ENCODE results near the gene EBF3.
A peak's percentile ranks its signal among the peaks of the same experiment; 100 is the strongest.

Gene EBF3

DNA sequence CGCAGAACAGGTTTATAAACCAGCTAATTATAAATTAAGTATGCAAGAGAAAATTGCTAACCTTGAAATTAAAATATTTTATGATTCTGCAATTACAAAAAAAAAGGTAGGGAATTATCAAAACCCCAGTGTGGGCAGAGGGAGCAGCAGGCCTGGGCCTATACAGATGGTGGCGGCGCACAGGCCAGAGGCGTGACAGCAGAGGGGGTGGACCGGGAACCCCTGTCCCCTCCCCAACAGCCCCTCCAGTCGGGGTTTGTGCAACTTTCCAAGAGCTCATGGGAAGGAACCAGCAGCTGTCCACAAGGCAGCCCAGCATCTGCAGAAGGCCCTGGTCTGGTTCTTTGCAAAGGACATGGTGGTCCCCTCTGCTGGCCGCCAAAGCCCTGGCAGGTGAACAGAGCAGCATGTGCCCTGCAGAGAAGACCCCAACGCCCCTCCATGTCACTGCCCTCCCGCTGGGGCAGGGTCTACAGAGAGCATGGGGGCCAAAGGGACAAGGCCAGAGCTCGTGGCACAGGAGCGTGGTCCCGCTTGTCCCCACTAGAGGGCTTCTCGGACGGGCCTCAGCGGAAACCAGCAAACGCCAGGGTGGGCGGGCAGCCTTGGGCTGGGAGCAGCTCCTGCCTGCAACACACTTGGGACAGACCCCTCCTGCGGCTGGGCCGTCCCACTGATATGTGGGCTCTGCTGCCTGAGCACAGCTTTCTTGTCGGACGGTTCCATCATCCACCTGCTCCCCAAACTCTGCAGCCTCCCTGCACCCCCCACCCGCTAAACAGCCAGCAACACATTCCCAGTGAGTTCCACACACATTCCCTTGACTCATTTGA is 75.1 kb downstream of the EBF3 start:
- DNase-seq: peak; percentile 61 to 65

DNA sequence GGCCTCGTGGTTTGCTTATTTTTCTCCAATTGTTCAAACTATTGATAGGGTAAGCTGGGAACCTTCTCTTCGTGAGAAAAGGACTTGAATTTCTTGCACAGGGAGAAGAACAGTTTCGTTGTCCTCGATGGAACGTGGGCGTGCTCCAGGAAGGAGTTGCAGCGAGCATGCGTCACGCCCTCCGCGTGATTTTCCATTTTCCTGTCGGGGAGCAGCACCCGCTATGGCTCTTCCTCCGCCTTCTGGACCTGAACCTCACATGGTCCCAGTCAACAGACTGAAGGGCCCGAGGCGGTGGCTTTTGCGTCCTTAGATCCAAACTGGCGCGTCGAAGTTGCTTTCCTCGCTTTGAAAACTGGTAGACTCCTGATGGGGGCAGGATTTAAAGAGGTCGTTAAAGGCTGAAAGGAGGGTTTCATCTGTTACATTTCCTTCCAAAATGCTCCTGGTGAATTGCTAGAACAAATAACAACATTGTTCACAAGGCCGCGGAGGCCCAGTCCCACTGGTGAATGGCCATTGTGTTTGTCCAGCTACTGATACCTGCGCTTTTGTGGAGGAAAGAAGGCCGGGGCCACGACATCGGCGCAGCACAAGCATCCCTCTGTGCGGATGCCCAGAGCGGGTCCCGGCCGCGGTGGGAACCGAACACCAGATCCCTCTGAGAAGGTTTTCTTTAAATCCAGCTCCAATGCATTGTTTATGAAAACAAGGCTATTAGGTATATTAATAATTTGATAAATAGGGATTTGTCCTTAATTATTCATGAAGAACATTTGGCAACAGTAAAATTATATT is 75.9 kb downstream of the EBF3 start:
- DNase-seq: no peak

DNA sequence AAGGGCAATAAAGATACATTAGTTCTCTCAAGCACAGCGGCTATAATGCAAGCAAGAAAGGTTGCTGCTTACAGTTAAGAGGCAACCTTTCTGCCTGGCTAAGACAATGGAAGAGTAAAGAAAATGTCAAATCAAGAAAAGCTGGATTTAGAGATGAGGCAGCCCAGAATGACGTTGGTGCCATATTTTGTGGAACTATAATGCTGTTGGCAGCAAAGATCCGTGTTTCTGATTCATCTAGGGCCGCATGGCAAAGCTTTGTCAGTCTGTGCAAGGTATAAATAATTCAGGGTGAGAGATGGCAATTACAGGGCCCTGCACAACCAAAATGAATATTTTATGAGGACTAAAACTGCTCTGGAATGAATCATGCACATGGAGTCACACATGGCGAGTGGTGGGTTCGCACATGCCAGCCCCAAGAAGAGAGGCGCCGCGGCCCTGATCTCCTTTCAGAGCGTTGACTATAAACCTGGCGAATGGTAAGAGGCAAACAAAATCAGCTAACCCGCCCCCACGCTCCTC is 76.6 kb downstream of the EBF3 start:
- no peak for DNase-seq

DNA sequence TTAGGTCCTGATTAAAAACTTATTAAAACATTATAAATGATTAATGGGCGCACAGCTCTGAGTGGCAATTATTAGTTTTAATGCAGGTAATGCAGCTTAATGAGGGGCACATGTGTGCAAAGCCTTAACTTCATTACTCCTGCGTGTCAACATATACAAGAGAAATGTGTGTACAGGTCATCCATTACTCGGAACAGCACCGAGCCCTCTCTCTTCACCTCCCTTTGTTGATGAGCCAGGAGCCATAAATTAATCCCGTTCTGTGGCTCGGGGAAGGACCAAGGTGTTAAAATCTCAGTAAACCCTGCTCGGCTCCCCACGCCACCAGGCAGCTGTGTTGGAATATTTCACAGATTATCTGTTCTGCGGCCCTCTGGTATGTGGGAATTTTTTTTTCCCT is 77.8 kb downstream of the EBF3 start:
- DNase-seq: no peak

DNA sequence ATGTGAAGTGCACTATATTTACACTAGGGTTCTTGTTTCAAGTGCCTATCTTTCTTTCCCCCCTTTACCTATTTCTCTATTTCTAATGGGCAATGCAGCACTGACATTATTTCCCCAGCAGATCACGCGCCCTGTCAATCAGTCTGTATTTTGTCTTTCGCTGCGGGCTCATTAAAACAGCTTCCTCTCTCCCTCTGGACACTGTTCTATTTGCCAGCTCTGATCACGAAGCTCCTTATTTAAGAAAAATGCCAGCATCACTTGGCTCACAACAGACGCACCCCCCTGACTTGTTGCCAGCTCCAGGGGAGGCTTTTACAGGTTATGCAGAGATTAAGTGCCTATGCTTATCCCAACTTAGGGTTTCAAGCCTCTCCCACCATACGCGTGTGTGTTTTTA is 78.5 kb downstream of the EBF3 start:
- DNase-seq: no peak

DNA sequence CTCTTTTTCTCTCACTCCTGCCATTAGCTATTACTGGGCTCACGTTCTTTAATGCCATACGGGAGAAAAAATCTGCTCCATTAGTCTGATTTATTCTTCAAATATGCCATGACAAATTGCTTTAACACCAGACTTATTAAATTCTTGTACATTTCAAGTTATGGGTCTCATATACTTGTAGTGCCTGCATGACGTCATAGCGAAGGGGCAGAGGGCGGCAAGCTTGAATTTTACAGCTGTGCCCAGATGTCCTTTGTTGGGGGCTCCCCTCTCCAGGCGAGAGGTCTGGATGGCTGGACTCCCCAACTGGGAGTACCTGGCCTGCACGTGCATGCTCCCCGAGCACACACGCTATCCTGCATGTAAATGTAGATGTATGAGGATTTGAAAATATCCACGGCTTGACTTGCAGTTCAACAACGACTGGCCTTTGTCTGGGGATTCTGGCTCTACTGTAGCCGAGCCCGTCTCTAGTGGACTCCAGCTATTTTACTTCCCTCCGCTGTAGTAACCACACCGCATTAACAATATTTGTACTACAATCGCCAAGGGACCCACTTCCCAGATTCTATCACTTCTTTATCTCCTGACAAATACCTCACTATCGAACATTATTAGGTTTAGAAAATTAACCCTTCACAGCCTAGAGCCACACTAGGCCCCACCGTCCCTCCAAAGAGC is 79.5 kb downstream of the EBF3 start:
- DNase-seq: no peak

DNA sequence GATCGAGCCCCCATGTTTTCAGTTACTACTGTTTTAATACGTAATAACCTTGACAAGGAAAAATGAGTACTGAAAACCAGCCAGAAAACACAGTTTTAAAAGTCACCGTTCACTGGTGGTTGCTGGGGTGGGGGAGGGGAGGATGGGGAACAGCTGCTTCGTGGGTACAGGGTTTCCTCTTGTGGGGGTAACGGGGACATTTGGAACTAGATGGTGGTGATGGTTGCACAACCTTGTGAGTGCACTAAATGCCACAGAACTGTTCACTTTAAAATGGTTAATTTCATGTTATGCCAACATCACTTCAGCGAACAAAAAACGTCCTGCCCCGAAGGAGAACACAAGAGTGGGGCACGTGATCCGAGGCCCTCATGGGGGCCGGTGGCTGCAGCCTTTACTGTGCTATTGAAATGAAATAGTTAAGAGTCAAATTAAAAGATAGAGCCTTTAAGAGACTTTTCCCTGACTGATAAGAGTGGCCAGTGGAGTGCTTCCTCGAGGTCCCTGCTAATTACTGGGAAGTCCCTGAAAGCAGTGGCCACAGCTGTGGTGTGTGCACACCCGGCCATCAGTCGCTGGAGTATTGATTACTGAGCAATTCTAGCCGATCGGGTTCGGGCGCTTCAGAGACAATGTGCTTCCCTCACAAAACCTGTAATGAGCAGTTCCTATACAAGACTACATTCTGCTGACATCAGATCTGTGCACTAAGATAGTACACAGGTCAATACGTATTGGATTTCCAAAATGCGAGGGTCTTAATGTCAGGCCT is 80.3 kb downstream of the EBF3 start:
- DNase-seq: no peak

DNA sequence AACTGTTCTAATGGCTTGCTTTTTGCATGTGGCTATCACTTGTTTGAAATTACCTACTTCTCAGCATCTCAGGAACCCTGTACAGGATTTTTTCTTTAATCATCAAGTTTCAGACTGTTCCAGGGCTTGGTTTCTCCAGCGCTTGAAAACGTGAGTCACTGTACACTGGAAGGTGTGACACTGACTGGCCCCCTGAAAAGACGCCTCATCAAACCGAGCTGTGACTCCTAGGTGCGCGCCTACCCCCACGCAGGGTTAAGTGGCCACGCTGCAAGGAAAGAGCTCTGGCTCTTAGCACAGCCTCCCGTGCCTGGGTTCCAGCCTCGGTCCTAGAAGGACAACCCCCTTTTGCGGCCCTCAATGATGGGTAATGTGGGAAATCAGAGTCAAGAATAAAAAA is 81.0 kb downstream of the EBF3 start:
- DNase-seq: no peak

DNA sequence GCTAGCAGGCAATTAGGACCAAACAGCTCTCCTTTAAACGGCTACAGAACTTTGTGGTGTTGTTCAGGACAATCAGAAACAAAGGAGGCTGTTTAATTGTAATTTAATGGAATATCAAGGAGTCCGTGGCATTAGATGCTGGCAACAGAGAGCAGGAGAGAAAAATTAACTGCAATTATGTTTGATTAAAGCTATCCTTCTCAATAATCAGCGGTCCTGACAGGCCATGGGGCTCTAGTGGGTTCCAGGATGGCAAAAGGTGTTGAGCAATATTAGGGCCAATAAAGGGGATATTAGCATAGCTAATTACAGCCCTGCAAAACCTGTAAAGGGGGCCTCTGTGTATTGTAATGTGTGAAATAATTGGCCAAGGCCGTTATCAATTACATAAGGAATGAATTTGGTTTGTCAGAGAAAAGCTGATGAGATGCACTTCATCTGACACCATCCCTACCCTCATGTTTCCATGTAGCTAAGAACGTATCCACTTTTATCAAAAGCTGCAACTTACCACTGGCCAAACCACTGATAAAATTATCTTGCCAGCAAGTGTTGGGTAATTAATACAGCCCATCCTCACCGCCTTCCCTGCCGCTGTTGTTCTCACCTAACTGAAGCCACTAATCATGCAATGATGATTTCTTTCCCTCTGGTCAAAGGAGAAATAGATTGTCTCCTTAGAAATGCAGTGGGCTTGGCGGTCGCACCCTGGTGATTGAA is 81.6 kb downstream of the EBF3 start:
- no peak for DNase-seq

DNA sequence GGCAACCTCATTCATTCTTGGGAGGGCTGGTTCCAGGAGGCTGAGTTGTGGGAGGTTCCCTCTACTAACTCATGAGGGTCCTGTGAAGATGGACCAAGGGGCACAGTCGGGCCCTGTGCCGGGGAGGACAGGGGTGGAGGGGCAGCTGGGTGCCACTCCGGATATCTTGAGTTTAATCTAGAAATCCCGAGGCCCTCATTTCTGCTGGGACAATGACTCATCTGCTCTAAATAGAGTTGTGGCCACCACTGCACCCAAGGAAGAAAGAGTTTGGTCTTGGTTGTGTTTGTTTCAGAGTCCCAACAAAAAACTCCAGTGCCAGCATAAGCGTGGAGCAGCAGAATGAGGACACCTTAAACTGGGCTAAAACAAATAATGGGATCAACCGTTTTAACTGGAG is 82.4 kb downstream of the EBF3 start:
- DNase-seq: no peak

DNA sequence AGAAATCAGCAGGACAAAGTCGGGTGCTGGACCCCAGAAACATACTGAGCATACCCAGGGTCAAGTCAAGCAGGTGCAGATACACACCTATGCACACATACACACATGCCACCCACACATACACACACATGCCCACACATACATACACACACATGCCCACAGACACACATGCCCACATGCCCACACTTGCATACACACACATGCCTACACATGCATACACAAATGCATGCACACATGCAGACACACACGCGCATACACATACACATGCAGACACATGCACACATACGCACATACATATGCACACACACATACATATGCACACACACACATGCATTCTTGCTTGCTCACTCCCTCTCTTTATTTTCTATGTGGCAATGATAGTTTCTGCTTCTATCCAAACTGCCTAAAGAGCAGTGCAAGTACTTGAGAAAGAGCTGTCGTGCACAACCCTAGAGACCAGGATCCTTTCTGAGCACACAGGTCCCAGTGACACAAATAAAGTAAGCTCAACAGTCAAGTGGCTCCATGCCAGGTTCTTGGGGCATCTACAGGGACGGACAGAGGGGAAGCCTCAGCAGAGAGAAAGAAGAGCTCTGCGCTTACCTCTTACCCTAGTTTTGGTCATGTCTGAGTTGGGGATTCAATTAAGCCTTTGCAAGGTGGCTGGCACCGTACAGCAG is 83.7 kb downstream of the EBF3 start:
- no peak for DNase-seq

DNA sequence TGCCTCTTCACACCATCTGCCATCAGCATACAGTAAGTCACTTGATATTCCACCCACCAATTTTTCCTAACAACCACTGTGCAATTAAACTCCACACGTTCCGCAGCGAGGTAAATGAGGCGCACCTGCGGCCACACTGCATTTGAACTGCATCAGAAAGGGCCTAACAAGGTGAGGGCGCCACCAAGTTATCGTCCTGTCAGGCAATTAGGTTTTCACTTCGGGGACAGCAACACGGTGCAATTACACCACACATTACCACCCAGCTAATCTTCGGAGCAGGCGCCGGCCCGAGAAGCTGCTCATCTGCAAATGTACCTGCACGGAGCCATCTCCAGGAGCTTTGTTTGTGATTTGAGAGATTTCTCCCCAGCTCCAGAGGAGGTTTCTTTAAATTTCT is 84.4 kb downstream of the EBF3 start:
- DNase-seq: no peak

DNA sequence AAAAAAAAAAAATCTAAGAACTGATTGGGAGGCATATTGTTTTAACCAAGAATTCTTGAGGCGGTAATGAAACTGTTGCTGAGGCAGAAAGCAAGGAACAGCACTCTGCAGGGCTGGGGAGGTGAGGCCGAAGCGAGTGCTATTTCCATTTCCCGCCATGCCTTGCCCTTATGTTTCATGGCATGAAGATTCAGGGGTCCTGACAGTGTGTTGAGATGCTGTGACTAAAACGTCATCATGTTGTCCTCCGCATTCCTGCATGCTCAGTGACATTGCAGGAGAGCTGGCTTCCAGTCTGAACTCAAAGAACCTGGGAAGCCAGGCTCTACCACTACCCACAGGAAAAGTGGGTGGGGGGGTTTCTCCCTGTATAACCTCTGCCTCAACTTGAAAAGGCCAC is 85.2 kb downstream of the EBF3 start:
- DNase-seq: no peak

DNA sequence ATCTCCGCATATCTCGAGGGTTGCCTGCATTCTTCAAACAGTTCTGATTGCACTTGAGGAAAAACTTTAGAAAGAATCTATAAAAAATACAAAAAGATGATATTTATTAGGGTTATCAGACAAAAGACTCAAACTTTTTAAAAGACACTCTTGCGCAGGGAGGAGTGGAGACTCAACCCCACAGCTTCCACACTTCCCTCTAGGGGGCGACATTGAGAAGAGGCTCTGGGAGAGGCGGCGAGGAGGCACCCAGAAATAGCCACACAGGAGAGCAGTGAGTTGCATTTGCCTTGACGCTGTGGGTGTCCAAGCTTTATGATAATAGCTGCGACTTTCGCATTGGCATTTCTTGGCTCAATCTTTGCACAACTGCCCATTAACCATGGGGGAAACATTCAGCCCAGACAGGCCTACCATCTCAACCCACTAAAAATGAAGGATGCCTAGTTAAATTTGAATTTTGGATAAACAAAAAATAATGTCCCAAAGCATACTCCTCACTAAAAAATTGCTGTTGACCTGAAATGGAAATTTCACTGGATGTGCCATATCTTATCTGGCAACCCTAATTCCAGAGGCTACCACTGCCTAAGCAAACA is 86.2 kb downstream of the EBF3 start:
- peak; percentile 43 to 51 for DNase-seq

DNA sequence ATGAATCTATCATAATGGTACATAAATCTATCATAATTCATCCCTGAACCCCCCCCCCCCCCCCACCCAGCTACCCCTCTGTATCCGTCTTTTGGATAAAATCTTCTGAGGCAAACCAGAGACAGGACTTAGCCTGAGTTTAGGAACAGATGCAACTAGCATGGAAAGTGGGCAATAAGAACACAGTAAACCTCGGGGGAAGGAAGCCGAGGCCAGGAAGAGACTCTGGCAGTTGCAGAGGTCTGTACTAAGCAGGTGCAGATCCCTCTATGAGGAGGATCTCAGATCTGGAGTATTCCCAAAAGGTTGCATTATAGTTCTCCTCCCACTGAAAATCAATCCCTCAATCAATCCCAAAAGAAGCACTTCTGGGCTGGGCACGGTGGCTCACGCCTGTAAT is 87.2 kb downstream of the EBF3 start:
- no peak for DNase-seq

DNA sequence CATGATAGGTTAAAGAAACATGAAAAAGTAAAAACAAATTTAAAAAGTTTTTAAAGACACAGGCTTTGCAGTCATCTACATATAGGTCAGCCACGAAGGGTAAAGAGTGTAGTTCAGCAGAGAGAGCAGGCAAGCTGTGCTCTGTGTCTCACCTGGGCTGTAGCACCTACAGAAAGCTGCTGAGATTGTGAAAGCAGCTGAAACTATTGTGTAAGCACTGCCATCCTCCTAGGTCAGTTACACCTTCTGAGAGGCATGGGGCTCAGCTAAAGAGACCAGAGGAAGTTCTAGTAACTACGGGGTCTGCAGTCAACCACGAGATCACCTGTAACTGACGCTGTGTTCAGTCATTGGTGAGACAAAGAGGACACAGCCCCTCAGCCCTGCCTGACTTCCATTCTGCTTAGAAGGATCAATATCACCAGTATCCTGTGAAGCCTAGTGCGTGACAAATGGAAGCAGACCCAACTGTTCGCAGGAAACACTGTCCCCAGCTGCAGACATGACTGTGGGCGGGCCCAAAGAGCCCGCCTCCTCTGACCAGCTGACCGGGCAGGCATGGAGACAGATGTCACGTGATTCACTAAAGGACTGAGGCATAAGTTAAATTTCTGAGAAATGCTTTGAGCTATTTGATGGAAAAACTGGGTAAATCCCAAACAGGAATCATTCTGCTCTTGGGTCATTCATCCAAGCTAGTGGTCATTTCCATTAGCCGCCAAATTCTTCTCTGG is 87.9 kb downstream of the EBF3 start:
- DNase-seq: no peak

DNA sequence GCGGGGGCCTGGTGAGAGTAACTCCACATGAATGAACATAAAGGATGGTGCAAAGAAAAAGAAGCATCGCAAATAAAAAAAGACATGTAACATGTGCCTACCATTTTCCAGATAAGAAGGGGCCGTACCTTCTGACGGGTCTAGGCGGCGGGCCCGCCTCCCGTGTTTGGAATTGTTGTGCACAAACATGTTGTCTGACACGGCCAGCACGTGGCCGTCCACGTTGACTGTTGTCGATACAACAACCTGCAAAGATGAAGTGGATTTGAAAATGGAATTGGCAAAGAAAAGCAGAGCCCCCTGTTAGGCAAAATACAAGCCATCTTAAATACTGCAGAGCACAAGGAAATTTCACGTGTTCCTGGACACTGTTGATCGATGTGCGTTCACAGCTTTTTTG is 90.7 kb downstream of the EBF3 start:
- no peak for DNase-seq

DNA sequence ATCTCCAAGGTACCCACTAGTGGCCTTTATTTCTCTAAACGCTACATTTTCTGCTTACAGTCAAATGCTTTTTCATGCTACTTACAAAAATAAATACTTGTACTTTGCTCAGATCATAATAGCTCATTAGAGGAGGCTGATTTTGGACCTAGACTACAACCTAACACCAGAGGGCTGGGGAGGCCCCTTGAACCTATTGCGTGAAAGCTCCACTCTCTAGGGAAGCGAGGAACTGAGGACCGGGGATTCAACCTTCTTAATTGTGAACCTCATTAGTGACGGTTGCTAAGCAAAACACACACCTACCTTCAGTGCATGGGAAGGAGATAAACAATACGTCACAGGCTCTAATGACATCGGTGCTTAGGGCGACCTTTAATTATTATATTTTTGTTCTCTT is 92.1 kb downstream of the EBF3 start:
- DNase-seq: no peak

DNA sequence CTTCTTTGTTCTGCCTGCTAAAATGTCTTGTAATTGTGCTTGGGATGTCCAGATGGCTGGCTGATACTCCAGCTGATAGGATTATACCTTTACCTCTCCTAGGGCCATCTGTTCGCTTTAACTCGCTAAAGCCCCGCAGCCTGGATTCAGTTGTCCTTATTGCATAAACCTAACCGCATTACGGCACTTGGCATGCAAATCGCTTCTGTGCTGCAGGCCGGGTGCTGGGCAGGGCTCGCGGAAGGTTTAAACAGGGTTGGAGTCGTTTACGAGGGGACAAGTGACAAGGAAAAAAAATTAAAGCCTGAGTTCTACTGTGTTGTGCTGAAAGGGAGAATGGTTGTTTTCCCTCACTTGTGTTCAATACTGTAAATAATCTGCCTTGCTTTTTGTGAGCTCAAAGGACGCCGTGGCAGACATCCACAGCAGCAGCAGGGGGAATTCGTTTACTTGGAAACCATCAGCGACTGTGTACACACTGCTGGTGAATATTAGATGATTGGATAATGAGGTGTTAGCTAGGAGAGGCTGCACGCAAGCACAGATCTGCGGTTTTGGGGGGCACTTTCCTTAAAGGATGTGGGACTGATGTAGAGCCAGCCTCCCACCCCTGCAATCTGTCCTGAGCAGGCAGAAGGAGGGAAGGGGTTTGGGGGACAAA is 93.0 kb downstream of the EBF3 start:
- DNase-seq: no peak

DNA sequence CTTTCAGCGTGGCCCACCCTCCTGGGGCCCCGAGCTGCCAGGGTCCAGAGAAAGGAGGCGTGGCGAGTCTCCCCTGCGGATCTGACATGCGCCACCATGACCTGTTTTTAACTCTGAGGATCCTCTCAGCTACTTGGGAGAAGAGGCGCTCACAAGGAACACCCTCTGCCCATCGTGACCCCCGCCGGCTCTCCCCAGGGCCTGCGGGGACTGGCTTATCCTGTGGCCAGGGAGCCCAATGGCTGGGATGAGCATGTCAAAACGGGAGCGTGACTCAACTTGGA is 93.7 kb downstream of the EBF3 start:
- no peak for DNase-seq

Measured in activated CD4-positive, alpha-beta T cell treated with anti-CD3 and anti-CD28 coated beads, Interleukin-2, amount 50 U/mL, for 48 hours (primary cell).